Embryonic facial prominence (tissue), 1 donor: ENCODE measurements around the gene NOXO1.
"Not testable (repeated sequence)": the region's sequence is repeated elsewhere in the genome, so short reads cannot be mapped to it uniquely, and the experiment has no call there.

Source experiments
- DNase-seq: peaks from one replicate; pipeline ENCODE4 v3.0.0-alpha.2; 2016; ENCODE audit errors: extremely low spot score

The NOXO1 gene

DNA sequence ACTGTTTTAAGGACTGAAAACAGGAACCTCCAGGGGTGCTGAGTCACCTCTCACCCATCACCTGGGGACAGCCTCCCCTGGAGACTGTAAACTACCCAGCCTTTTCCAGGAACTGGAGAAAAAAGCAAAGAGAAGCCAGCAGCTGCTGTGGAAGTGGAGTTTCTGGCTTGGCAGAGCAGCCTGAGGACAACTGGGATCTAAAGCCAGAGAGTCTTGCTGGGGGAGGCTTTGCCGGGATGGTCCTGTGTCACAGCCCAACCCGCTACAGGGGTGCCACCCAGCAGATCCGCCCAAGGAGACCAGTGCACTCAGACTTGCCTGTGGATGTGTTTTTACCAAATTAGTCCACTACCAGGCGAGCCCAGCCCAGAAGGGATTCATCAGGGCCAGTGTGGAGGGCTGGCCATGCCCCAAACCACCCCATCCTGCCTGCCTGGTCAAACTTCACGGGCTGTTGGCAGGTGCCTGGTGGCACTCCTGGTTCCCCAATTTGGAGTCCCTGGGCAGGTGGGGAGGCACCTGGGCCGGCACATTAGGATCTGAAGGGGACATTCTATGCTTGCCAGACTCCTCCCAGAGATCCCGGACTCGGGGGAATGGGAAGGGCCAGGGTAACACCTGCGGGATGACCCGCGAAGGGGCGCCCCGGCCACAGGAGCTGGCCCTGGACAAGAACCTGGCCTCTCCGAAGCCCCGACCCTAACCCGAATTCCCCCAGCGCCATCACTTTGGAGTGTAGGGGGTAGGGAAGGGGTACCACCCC lies 39.0 kb downstream of the NOXO1 start:
- no peak for DNase-seq

DNA sequence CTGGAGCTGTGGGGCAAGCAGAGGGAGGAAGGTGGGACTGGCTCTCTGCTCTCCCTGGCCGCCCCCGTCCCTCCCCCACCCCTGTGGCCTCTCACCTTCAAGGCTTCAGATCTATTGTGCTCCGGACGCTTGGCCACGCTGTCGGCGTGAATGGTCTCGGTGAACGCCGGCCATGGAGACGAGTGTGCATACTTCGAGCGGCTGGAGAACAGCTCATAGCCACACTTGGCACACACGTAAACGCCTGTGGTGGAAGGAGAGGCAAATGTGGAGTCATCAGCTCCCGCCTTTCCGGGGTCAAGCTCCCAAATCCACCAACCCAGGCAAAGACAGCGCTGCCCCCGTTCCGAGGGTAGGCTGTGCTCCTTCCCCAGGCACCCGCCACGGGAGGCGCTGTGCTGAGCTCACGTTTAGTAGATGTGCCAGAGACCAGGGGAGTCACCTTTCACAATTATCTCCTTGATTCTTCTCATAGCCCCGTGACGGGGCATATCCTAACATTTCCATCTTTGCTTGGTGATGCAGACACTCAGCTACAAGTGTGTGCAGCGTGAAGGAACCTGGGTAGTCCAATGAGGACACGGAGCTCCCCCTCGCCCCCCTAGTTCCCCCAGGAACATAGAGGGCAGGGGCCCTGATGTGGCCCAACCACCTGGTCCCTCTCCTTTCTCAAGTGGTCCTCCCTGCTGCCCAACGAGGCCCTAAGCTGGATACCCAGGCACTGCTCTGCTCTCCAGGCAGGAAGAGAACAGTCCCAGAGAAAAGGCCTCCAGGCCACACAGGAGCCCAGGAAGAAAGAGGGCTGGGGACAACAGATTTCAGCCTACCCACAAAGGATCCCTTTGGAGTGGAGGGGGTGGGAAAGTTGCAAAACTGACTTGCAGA lies 39.9 kb downstream of the NOXO1 start:
- no peak for DNase-seq

DNA sequence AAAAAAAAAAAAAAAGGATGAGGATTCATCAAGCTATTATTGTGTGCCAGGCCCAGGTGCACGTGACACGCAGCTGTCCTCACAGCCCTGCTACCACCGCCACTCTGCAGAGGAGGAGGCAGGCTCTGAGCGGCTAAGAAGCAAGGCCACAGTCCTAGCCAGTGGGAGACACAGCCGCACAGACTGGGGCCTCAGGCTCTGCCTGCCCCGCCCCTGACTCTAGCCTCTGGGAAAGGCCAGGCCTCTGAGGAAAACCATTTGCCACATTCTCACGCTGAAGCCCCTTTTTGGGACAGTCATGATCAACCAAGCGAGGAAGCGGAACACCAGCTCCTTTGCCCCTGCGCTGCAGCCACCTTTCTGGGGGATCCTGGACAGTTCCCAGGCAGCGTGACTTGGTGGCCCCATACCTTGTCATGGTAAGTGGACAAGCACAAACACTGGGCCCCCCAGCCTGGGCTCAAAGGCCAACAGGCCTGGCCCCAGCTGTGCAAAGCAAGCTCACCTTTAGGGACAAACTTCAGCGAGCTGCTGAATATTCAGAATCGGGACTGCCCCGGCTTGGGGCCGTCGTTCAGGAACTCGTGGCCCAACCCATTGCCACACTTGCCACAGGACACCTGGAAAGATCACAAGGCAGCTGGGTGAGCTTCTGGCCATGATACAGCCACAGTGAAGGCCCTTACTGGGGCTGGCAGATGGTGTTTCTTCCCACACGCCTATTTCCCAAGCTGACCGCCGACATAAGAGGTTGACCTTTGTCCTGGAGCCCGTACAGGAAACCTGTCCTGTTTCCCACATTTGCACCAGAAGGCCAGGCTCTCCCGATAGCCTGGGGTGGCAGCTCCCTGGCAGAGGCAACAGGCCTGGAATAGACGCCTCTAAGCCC lies 40.8 kb downstream of the NOXO1 start:
- no peak for DNase-seq

DNA sequence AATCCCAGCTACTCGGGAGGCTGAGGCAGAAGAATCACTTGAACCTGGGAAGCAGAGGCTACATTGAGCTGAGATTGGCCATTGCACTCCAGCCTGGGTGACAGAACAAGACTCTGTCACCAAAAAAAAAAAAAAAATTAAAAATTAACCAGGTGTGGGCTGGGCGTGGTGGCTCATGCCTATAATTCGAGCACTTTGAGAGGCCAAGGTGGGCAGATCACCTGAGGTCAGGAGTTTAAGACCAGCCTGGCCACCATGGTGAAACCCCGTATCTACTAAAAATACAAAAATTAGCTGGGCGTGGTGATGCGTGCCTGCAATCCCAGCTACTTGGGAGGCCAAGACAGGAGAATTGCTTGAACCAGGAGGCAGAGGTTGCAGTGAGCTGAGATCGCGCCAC lies 41.4 kb downstream of the NOXO1 start:
- not testable (repeated sequence) for DNase-seq

DNA sequence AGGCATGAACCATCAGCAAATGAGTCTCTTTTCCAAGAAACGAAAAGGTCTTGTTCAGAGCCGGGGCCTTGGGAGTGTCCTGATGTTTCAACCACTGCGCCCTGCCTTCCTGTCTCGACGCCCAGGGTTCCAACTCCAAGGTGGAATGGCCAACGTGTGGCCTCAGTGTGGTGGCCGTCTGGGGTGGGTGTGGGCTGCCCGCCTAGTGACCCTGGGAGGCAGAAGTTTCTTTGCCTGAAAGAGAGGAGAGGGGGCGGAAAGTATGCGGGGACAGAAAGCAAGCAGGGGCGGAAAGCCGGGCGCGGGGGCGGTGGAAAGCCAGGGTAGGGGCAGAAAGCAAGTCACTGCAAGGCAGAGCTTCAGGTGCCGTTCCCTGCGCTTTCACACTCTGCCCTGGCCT lies 42.4 kb downstream of the NOXO1 start:
- no peak for DNase-seq

DNA sequence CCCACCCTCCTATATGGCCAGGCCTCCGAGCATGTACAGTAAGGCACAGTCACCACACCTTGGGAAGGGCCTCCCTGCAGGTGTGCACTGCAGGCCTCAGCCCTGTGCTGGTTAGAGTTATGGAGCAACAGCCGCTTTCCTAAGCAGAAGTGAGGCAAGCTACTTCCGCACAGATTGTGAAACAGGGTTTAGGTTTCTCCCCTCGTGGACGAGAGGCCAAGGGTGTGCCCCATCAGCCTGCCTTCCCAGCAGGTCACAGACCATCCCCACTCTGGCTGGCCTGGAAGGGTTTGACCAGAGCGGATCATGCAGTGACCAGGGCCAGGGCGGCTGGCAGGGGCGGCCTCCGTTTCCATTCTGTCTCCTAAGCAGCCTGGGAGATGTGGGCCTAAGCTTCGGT lies 43.0 kb downstream of the NOXO1 start:
- no peak for DNase-seq

DNA sequence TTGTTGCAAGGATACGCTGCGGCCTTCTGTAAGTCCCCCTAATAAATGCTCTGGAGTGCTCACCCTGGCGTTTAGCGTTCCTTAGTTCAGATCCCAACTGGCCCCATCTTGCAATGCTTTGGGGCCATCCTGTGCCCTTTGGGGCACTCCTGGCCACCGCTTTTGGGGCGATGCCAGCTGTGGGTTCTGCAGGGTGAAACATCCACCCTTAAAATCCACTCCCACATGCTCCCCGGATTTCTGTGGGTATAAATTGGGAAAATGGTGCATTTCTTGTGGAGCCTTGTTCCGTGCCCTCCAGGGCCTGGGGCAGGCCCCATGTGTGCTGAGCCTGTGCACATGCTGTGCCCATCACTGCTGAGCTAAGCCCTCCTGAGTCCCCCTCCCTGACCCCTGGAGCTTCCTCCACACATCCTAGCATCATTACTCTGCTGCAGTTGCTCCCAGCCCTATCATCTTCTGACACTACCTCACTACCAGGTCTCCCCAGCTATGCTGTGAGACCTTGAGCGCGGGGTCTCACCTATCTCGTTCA lies 44.3 kb downstream of the NOXO1 start:
- no peak for DNase-seq

DNA sequence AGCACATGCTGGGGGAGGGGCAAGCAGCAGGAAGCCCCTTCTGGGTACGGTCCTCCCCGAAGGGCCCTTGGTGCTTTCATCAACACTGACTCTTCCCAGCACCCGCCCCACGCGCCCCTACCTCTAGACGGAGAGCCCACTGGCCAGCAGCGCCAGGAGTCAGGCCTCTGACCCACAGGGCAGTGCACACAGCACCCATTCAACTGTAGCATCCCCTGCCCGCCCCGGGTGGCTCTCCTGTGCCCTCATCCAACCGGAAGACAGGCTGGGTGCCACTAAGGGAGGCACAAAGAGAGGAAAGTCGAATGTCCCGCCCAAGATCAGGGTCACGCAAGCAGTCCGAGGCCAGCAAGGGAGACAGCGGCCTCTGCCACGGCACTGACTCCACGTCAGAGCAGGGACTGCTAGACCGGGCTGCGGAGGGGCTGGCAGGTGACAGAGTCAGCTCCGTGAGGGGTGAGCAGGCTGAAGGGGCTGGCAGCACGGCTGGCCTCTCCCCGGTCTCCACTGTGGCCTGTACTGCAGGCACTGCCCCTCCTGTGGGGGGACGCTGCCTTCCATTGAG lies 48.1 kb downstream of the NOXO1 start:
- no peak for DNase-seq

DNA sequence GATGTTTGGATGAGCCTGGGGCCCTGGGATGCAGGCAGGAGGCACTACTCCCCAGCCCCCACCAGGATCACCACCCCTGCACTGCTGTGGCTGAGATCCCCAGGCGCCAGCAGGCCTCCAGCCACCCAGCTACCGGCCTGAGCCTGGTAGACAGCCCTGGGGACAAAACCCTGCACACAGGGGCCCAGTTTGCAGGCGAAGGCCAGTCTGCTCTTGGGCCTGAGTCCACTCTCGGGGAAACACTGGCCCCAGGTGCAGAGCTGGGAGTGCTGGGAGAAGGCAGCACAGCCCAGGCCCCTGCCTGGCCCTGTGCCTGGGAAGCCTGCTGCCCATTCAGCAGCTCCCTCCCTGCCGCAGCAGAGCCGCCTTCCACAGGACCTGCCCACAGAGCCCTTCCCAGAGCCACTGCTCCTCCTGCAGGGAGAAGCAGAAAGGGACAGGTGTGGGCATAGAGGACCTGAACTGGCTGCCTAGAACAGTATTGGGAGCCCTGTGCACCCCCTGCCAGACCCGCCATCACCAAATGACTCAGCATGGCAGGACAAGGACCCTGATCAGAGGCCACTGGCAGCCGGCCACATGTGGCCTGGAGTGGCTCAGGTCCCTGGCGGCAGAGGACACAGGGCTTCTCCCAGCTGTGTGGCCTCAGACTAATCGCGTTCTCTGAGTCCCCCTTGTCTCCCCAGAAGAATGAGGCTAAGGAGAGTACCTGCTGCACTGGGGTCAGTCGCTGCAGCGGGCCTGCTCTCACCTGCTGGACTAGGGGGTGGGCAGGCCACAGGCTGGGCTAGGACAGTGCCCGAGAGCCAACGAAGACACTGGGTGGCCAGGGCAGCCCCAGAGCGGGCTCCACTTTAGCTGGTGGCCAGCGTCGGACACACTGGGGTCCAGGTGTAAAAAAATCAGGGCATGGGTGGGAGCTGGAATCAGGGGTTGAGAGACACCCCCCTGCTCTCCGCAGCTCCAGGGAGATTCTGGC lies 48.9 kb downstream of the NOXO1 start:
- DNase-seq: no peak

DNA sequence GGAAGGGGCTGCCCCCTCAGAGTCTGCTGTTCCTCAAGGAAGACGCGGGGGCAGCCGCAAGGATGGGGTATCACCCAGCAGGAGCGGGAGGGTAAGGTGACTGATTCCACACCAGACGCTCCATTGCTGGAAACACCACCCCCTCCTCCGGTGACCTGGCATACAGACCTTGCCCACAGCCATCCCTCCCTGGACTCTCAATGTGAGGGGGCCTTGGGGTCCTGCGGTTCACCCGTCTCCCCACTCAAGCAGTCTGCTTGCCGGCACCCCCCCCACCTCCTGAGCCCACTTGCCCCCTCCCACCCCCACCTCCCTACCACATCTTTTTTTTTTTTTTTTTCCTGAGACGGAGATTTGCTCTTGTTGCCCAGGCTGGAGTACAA lies 50.9 kb downstream of the NOXO1 start:
- DNase-seq: no peak

DNA sequence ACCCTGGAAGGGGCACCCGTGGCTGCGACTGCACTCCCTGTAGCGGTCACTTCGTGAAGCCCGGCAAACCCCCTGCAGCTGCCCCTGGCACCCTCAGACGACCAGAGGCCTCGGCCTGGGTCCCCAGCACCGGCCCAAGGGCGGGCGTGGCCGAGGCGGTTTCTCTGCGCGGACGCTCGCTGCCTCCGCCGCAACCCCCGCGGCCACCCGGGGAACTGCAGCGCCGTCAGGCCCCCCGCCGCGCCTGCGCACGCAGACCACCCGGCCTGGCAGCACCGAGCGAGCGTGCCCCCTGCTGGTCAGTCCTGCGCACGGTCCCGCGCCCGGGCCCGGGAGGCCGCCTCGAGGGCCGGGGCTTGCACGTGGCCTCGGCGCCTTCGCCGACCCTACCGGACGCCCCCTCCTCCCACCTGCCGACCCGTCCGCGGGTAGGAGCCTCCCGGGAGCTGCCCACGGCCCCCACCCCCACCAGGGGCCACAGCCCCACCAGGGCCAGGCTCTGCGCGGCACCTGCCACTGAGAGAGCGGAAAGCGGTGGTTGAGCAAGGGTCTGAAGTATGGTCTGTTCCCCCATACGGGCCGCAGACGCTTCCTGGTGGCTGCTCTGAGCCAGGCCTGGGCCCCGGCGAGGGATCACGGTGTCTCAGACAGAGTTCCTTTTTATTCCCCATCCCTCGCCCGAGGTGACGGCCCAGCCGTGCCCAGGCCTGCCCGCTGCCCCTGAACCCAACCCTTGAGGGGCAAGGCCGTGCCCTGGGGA lies 51.5 kb downstream of the NOXO1 start:
- DNase-seq: peak; percentile 73

DNA sequence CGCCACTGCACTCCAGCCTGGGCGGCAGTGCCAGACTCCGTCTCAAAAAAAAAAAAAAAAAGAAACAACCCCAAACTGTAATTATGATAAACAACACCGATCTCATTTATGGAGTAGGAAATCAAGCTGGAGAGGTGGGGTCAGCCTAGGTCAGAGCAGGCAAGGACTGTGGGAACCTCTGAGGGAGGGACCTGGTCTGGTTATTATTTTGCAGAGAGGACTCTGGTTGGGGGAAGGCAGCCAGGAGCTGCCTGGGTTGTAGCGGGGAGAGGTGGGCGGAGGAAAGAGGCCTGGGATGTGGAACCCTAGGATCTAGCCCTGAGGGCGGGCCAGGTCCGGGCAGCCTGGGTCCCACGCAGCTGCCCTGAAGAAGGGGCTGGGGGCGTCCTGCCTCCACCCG lies 52.2 kb downstream of the NOXO1 start:
- no peak for DNase-seq
